PFSK-1 (cell line): ENCODE measurements around the gene PVALEF.

Experiments used
- FOXP2 ChIP-seq: optimal IDR thresholded peaks from 2 replicates; pipeline ENCODE3; 2011; ENCODE audit warnings: borderline replicate concordance, control low read depth, inconsistent platforms; ENCODE audit not compliant: insufficient read depth; ENCODE audit errors: extremely low read length, extremely low read depth
- POLR2AphosphoS5 ChIP-seq: IDR thresholded peaks from 2 replicates; pipeline ENCODE4 v1.6.1; 2012; ENCODE audit warnings: low read depth, mild to moderate bottlenecking, control low read depth, low read length, moderate library complexity
- SIN3A ChIP-seq: IDR thresholded peaks from 2 replicates; pipeline ENCODE4 v1.6.1; 2012; ENCODE audit warnings: mild to moderate bottlenecking, low read length, moderate library complexity, borderline replicate concordance; ENCODE audit not compliant: insufficient read depth
- TAF1 ChIP-seq: IDR thresholded peaks from 2 replicates; pipeline ENCODE4 v1.6.1; 2012; ENCODE audit warnings: low read length, control low read depth, borderline replicate concordance; ENCODE audit not compliant: insufficient read depth
- TF ChIP-seq, protein P1 (sequence below), 2 experiments: IDR thresholded peaks; 2 replicates each; pipeline versions ENCODE4 v1.6.1 to v1.8.0; 2011 to 2012; ENCODE audit warnings: low read depth in 2 of 2, low read length in 2 of 2, control low read depth in 1 of 2, inconsistent platforms in 1 of 2, mild to moderate bottlenecking in 1 of 2, moderate library complexity in 1 of 2; ENCODE audit not compliant: insufficient read depth in 1 of 2

DNA sequence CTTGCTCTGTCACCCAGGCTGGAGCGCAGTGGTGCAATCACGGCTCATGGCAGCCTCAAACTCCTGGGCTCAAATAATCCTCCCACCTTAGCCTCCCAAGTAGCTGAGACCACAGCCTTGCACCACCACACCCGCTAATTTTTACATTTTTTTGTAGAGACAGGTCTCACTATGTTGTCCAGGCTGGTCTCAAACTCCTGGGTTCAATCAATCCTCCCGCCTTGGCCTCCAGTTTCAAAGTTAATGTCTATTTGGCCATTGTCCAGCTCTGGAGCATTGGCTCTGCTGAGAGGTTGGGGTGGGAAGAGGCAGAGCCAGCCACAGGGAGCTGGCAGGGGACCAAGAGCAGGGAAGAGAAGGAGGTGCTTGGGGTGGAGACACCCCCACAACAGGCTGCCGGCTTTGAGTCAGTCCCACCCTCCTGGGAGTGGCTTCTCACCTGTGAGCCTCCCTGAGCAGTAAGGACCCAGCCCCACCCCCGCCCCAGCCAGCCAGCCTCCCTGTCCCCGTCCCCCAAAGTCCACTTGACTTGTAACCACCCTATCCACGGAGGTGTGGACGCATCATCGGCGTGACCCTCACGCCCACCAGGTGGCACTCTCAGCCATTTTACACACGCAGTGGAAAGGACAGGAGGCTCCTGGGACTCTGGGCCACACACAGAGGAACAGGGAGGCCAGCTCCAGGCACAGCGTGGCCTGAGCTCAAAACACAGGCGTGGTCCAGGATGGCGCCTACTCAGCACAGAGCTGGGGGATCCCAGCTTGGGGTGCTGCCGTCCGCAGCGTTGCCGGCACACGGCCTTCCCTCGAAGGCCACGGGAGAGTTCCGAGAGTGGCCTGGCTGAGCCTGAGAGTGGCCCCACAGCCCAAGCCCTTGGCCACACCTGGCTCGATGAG is 22.8 kb upstream of the PVALEF start:
- TF ChIP-seq, protein P1, sequence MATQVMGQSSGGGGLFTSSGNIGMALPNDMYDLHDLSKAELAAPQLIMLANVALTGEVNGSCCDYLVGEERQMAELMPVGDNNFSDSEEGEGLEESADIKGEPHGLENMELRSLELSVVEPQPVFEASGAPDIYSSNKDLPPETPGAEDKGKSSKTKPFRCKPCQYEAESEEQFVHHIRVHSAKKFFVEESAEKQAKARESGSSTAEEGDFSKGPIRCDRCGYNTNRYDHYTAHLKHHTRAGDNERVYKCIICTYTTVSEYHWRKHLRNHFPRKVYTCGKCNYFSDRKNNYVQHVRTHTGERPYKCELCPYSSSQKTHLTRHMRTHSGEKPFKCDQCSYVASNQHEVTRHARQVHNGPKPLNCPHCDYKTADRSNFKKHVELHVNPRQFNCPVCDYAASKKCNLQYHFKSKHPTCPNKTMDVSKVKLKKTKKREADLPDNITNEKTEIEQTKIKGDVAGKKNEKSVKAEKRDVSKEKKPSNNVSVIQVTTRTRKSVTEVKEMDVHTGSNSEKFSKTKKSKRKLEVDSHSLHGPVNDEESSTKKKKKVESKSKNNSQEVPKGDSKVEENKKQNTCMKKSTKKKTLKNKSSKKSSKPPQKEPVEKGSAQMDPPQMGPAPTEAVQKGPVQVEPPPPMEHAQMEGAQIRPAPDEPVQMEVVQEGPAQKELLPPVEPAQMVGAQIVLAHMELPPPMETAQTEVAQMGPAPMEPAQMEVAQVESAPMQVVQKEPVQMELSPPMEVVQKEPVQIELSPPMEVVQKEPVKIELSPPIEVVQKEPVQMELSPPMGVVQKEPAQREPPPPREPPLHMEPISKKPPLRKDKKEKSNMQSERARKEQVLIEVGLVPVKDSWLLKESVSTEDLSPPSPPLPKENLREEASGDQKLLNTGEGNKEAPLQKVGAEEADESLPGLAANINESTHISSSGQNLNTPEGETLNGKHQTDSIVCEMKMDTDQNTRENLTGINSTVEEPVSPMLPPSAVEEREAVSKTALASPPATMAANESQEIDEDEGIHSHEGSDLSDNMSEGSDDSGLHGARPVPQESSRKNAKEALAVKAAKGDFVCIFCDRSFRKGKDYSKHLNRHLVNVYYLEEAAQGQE (IDR thresholded peaks at IDR 0.05; ENCODE audit: insufficient read depth in 1 of 2, low read depth in 2 of 2, low read length in 2 of 2): no peak
- TF ChIP-seq FOXP2 (peak; percentile 31), SIN3A (no peak), POLR2AphosphoS5 (no peak), TAF1 (no peak)
